Tibial artery (tissue), 4 donors: ENCODE results near the gene FAM3A.

Experiments
- DNase-seq, 2 donors: peaks; one replicate each; pipeline ENCODE4 v3.0.0-alpha.2; 2019
- H3K27ac ChIP-seq, 2 donors: fragments of 200-600 bp; sonication (generic) in 1 of 2; 1 replicate in 1 of 2; 2 replicates in 1 of 2; pipeline ENCODE4 v1.5.1; 2018 to 2019; ENCODE audit warnings: mild to moderate bottlenecking in 1 of 2
- H3K27me3 ChIP-seq, 2 donors: fragments of 200-600 bp; sonication (generic) in 1 of 2; one replicate each; pipeline versions ENCODE4 v1.5.1 to v1.6.0; 2016 to 2019
- H3K36me3 ChIP-seq, 3 donors: fragments of 200-600 bp; sonication (generic) in 2 of 3; one replicate each; pipeline ENCODE4 v1.5.1; 2016 to 2019; ENCODE audit warnings: mild to moderate bottlenecking in 2 of 3
- H3K4me1 ChIP-seq, 4 donors: fragments of 200-600 bp; sonication (generic) in 2 of 4; 1 replicate in 3 of 4; 2 replicates in 1 of 4; pipeline ENCODE4 v1.5.1; 2016 to 2019
- H3K4me3 ChIP-seq, 2 donors: fragments of 200-600 bp; sonication (generic) in 1 of 2; 1 replicate in 1 of 2; 2 replicates in 1 of 2; pipeline ENCODE4 v1.5.1; 2018 to 2019; ENCODE audit warnings: mild to moderate bottlenecking in 2 of 2
- H3K9me3 ChIP-seq, 3 donors: fragments of 200-600 bp; sonication (generic) in 1 of 3; one replicate each; pipeline ENCODE4 v1.5.1; 2016 to 2019
- intact Hi-C: fragments of 100-400 bp; cut with DNase I; formaldehyde crosslinking; loops from one replicate; pipeline ENCODE4 v1.15.0; 2023; ENCODE audit warnings: low total_unique reads
- TF ChIP-seq, protein P1 (sequence below), 2 experiments: fragments of 200-600 bp in 1 of 2; fragments of 450-650 bp in 1 of 2; IDR thresholded peaks; one replicate each; pipeline ENCODE4 v1.5.1; 2017 to 2019; ENCODE audit warnings: antibody characterized with exemption in 2 of 2, mild to moderate bottlenecking in 1 of 2, moderate library complexity in 1 of 2

FAM3A gene

GRCh38 chrX:154486052-154486395 is 30.0 kb downstream of the FAM3A start:
- Histone ChIP-seq H3K9me3 (no peaks in the 10 kb centered on the region), H3K27ac (peak overlapping the region; percentile 76 to 82), H3K27me3 (no peaks in the 10 kb centered on the region), H3K36me3 (peaks cover 0 to 19% (median 6%) of the 10 kb centered on the region in 3 donors), H3K4me3 (peak overlapping the region; percentile 76 to 84), H3K4me1 (peaks cover 0 to 36% (median 20%) of the 10 kb centered on the region in 4 donors)
- TF ChIP-seq, protein P1, sequence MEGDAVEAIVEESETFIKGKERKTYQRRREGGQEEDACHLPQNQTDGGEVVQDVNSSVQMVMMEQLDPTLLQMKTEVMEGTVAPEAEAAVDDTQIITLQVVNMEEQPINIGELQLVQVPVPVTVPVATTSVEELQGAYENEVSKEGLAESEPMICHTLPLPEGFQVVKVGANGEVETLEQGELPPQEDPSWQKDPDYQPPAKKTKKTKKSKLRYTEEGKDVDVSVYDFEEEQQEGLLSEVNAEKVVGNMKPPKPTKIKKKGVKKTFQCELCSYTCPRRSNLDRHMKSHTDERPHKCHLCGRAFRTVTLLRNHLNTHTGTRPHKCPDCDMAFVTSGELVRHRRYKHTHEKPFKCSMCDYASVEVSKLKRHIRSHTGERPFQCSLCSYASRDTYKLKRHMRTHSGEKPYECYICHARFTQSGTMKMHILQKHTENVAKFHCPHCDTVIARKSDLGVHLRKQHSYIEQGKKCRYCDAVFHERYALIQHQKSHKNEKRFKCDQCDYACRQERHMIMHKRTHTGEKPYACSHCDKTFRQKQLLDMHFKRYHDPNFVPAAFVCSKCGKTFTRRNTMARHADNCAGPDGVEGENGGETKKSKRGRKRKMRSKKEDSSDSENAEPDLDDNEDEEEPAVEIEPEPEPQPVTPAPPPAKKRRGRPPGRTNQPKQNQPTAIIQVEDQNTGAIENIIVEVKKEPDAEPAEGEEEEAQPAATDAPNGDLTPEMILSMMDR (IDR thresholded peaks at IDR 0.05) = no peak
- intact Hi-C loops = no loop called here
- DNase-seq = no peak

DNA sequence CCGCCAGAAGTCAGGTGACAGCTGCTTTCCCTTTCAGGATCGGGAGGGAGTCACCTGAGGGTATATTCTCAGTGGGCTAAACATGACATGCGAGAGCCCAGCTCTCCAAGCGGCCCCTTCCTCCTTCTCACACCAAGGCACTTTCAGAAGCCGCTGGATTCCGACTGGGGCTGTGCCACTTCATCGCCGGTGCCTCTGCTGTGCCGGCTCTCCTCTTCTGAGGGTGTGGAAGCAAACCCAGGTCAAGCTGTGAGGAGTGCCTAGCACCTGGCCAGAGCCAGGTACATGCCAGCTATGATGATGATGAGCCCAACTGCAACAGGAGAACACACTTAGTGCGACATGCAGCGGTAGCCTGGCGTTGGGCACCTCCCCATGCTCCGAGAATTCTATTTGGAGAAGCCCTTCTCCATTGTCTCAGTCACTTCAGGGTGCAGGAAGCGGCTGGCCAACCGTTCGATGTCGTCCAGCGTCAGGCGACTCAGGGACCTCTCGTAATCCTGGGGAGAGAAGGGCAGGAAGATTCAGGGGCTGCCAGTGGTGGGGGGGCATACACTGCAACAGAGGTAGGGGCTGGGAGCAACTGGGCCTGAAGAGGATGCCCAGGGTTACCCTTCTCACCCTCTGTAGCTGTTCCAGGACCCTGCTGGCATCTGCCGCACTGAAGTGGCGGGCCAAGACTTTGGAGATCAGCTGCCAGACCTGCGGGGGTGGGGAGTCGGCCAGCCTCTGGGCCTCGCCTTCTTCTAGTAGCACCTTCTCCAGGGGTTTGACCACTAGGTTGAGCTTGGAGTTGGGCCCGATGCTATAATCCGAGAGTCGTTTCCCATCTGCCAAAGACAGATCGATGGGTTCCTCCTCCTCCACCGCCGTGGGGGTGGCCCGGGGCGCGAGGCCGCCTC is 30.6 kb downstream of the FAM3A start:
- peaks cover 0 to 19% (median 6%) of the 10 kb centered on the region in 3 donors for H3K36me3 ChIP-seq
- no peaks in the 10 kb centered on the region for H3K27me3 ChIP-seq
- TF ChIP-seq, protein P1 (IDR thresholded peaks at IDR 0.05) = no peak
- intact Hi-C loops = no loop called here
- peak overlapping the region; percentile 76 to 82 for H3K27ac ChIP-seq
- H3K9me3 ChIP-seq = no peaks in the 10 kb centered on the region
- peak overlapping the region; percentile 76 to 84 for H3K4me3 ChIP-seq
- no peak for DNase-seq
- H3K4me1 ChIP-seq = peaks cover 0 to 35% (median 20%) of the 10 kb centered on the region in 4 donors

GRCh38 chrX:154484255-154485149 is 31.5 kb downstream of the FAM3A start:
- H3K4me1 ChIP-seq = peaks cover 0 to 32% (median 19%) of the 10 kb centered on the region in 4 donors
- no peaks in the 10 kb centered on the region for H3K9me3 ChIP-seq
- H3K27ac ChIP-seq = no peak overlapping the region
- TF ChIP-seq, protein P1 (IDR thresholded peaks at IDR 0.05) = no peak
- intact Hi-C loops = no loop called here
- H3K4me3 ChIP-seq = no peak overlapping the region
- DNase-seq = no peak
- peaks cover 0 to 19% (median 6%) of the 10 kb centered on the region in 3 donors for H3K36me3 ChIP-seq
- H3K27me3 ChIP-seq = no peaks in the 10 kb centered on the region

- Histone ChIP-seq H3K4me1 (peaks cover 0 to 25% (median 9%) of the 10 kb centered on the region in 4 donors), H3K4me3 (no peak overlapping the region), H3K27me3 (no peaks in the 10 kb centered on the region), H3K27ac (no peak overlapping the region), H3K36me3 (peaks cover 0 to 19% (median 6%) of the 10 kb centered on the region in 3 donors), H3K9me3 (no peaks in the 10 kb centered on the region)
- no peak for DNase-seq
- intact Hi-C loops = no loop called here
- TF ChIP-seq, protein P1 (IDR thresholded peaks at IDR 0.05) = no peak
Measured at GRCh38 chrX:154483325-154483724, 32.7 kb downstream of the FAM3A start.

DNA sequence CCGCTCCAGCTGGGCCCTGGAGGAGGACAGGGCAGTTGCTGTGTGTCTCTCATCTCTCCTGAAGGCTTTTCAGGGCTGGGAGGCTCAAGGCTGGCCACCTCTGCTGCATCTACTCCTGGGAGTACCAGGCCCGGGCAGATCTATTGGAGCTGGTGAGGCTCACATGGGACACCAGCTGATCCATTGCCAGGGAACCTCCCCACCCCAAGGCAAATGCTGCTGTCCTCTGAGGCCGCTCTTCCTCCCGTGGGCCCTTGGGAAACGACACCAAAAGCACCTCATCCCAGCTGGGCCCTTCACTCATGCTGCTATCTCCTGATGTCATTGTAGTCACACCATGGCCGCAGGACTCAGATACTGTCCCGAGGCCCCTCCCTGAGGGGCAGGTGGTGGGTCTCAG is 33.2 kb downstream of the FAM3A start:
- Histone ChIP-seq H3K4me1 (peaks cover 0 to 29% (median 11%) of the 10 kb centered on the region in 4 donors), H3K9me3 (no peaks in the 10 kb centered on the region), H3K27ac (no peak overlapping the region), H3K27me3 (no peaks in the 10 kb centered on the region), H3K4me3 (no peak overlapping the region), H3K36me3 (peaks cover 0 to 19% (median 6%) of the 10 kb centered on the region in 3 donors)
- intact Hi-C loops = no loop called here
- DNase-seq = no peak
- TF ChIP-seq, protein P1 (IDR thresholded peaks at IDR 0.05) = no peak
